Measurements from ENCODE around the gene FBXO36.

DNA sequence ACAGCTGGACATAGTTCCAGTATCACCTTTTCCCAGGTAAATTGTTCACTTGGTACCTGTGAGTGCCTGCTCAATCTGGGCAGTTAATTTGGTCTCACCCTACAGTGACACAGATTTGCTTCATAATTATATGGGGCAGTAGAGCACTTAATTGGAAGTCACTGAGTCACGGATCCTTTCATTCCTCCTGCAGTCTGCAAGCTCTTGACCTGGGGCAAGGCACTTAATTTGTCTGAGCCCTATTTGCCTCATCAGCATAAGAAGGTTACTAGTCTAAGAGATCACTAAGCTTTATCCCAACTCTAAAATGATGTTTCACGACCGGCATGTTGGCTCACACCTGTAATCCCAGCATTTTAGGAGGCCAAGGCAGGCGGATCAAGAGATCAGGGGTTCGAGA lies 8.9 kb downstream of the FBXO36 start:
- TF ChIP-seq, protein P1, sequence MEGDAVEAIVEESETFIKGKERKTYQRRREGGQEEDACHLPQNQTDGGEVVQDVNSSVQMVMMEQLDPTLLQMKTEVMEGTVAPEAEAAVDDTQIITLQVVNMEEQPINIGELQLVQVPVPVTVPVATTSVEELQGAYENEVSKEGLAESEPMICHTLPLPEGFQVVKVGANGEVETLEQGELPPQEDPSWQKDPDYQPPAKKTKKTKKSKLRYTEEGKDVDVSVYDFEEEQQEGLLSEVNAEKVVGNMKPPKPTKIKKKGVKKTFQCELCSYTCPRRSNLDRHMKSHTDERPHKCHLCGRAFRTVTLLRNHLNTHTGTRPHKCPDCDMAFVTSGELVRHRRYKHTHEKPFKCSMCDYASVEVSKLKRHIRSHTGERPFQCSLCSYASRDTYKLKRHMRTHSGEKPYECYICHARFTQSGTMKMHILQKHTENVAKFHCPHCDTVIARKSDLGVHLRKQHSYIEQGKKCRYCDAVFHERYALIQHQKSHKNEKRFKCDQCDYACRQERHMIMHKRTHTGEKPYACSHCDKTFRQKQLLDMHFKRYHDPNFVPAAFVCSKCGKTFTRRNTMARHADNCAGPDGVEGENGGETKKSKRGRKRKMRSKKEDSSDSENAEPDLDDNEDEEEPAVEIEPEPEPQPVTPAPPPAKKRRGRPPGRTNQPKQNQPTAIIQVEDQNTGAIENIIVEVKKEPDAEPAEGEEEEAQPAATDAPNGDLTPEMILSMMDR (IDR thresholded peaks at IDR 0.05), result no peak
- TF ChIP-seq POLR2A (IDR thresholded peaks at IDR 0.05), result no peak

Data from sigmoid colon (tissue), 3 donors.